ENCODE data around the gene SSBP3.
"Not testable (repeated sequence)": the region's sequence is repeated elsewhere in the genome, so short reads cannot be mapped to it uniquely, and the experiment has no call there.

Gene SSBP3

DNA sequence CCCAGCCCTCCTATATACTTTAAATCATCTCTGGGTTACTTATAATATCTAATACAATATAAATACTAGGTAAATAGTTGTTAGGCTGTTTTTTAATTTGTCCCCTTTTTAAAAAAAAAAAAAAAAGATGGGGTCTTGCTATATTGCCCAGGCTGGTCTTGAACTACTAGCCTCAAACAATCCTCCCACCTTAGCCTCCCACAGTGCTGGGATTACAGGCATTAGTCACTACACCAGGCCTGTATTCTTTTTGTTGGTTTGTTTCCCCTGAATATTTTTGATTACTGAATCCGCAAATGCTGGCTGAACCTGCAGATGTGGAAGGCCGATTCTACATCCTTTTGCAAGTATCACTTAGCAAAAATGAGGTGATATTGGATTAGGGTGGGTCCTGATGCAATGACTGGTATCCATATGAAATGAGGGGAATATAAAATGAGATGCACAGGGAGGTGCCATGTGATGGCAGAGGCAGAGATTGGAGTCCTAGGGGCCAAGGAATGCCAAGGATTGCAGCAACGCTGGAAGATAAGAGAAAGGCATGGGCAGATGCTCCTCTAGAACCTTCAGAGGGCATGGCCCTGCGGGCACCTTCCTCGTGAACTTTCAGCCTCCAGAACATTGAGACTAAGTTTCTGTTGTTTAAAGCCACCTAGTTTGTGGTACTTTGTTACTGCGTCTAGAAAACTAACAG is 58.8 kb downstream of the SSBP3 start:
- no peak for FAIRE-seq

DNA sequence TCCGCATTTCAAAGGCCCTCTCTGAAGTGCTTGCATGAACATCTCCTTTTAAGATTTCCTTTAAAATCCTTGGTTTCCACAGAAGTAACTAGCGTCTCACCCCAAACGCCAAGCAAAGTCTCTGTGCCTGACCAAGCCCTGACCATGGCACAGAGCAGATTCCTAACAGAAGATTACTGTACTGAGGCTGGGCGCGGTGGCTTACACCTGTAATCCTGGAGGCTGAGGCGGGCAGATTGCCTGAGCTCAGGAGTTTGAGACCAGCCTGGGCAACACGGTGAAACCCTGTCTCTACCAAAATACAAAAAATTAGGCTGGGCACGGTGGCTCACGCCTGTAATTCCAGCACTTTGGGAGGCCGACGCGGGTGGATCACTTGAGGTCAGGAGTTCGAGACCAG is 60.6 kb downstream of the SSBP3 start:
- FAIRE-seq, result not testable (repeated sequence)

DNA sequence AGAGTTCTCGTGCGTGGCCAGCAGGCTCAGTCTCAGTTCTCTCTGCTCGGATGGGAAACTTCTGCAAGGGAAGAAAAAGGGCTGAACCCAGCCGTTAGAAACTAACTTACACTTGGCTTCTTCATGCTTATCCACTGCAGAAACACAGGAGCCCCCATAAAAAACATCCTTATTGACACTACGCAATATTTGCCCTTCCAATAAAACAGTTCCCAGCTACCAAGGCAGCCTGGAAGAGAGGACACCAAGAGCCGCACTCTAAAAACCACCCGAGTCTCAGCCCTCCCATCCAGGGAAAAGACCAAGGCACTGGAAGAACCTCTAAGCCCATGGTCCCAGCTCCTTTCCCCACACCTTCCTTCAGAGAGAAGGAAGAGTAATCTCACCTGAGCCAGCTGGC is 61.1 kb downstream of the SSBP3 start:
- FAIRE-seq, result no peak

DNA sequence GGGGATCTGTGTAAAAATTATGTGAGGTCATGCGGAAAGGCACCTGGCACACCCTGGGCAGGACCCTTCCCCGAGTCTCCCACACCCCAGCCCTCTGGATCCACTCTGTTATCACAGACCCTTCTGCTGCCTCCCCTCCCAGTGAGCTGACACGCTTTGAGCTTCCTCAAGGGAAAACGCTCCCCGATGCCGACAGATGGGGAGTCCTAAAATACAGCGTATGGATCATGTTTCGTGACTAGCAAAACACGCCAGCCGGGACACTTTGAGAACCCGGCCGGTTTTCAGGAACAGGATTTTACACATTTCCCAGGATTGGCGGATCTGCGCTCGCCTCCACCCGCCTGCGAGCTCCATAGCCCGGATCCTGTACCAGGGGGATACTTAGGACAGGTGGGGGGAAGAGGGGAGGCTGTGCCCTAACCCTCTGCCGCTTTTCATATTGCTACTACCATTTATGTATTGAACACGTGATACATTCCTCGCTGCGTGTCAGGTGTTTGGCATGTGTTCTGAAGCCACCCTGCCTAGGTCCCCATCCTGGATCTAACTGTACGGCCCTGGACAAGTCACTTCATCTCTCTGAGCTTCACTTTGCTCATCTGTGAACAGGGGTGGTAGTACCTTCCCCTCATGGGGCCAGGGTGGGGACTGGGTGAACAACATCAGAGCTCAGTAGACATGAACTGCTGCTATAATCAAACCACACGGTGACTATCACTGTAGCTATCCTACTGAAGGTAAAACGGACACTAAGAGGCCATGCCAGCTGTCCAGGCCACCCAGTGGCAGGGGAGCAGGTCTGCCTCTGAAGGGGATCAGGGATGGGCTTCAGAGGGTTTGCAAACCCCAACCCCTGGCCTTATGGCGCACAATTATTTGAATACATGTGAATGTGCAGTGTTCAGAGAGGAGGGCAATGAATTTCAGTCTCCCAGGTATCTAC is 63.2 kb downstream of the SSBP3 start:
- no peak for FAIRE-seq

DNA sequence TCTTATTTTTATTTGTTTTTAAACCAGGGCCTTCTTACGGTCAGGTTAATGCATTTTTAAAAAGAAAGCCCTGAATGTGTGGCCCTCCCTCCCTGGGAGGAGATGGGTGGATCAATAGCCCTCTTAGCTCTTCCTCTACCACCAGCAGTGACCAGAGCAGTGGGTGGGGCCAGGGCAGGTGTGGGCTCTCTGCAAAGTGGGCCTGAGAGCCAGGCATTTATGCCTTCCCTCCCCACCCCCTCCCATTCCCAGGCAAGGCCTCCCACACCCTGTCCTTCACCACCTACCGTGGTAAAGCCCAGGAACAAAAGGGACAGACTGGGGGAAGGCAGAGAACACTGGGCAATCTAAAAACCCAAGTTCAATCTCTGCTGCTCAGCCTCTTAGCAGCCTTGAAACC is 63.9 kb downstream of the SSBP3 start:
- no peak for FAIRE-seq

DNA sequence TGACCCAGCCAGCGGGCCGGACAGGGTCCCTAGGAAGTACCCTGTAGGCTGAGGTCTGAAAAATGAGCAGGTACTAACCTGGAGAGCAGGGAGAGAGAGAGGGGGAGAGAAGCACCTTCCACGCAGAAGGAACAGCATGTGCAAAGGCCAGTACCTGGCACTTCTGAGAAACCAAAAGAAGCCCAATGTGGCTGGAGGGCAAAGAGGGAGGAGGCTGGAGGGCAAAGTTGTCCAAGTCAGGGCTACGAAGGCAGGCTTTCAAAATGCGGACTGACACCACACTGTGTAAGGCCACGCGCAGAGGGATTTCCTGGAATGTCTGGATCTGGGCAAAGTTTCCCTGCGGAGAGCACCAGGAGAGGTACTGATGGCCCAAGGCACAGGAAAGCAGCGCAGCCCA is 64.4 kb downstream of the SSBP3 start:
- no peak for FAIRE-seq

DNA sequence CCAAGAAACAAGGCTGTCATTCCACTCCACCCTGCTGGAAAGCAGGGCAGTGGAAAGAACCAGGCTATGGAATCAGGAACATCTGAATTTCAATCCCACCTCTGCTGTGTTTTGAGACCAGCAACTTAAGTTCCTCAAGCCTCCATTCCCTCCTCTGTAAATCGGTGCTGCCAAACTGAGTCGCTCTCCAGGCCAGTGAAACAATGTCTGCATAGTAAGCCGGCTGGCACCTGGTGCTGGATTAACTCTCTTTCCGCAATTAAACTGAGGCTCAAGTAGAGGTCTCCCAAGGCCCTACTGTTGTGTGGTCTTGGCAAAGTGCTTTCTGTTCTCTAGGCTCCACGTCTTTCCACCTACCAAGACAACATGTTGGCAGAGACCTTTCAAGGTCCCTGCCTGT is 65.3 kb downstream of the SSBP3 start:
- no peak for FAIRE-seq

DNA sequence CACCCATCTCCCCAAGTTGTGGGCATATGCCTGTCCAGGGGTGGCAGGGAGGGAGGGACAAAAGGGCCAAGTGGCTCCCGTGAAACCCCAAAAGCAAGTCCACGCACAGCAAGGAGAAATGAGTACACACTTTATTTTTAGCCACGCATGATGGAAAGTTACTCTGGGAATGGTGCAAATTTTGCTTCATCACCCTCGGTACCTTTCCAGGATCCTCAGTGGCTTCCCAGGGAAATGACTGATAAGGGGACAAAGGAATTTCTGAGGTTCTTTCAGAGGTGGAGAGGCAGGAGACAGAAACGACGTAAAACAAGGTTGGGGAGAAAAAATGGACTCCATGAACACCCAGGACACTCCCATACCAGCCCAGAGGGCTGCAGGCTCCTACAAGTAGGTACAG is 65.8 kb downstream of the SSBP3 start:
- no peak for FAIRE-seq

DNA sequence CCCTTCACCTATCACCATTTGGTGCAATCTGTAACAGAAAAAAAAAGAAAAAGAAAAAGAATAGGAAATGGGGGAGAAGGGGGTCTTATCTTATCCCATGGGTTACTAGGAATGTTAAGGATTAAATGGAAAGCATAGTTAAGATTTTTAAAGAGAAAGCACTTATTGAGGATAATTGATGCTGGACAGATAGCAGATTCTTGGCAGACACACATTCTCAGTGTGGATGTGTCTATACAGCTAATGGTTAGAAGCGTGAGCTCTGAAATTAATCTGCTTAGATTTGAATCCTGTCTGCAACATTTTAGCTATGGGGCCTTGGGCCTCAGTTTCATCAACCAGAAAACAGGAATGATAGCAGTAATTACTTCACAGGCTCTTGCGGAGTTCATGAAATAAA is 67.1 kb downstream of the SSBP3 start:
- FAIRE-seq, result no peak

DNA sequence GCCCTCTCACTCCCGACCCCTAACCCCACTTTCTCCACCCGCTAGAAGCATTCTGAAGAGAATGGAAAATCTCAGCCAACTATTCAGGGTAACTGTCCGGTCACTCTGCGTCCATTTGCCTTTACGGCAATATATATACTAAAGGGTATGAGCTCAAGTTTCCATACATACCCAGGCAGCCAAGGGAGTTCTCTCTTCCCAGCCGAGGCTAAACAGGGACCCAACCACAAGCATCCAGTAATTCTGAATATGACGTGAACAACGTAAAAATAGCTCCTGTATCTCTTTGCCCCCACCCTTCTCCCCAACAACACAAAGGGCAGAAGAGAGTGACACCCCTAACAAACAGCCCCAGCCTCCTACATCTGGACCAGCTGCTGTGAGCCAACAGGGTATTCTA is 67.7 kb downstream of the SSBP3 start:
- no peak for FAIRE-seq

DNA sequence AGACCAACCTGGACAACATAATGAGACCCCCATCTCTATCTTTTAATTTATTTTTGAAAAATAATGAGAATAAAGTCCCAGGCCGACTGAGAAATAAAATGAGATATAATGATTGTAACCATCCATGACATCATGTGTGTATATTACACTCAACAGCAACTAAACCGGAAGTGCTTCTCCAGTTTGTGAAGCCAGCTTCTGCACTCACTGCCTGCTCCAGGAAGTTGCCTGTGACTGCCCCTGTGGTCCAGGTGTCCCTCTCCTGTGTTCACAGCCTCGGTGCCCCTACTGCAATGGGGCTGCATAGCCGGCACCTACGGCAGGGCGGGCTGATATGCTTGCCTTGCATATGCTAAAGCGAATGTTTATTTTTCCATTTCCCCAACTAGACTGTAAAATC is 68.3 kb downstream of the SSBP3 start:
- FAIRE-seq, result no peak

DNA sequence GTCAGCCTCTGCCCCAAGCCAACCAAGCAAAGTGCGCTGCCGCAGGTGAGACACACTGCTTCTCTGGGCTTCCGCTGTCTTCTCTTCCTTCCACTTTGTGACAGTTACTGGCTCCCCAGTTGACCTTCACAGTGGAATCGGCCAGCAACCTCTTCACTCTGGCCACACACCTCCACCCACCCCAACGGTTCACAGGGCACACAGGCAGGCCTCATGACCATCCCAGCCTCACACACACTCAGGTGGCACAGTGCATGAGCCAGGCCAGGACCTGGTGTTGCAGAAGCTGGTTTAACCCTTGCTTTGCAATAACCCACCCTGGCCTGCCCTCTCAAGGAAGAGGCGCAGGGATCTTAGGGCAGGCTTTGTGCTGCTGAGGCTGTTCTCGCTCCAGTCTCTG is 69.2 kb downstream of the SSBP3 start:
- FAIRE-seq, result no peak

DNA sequence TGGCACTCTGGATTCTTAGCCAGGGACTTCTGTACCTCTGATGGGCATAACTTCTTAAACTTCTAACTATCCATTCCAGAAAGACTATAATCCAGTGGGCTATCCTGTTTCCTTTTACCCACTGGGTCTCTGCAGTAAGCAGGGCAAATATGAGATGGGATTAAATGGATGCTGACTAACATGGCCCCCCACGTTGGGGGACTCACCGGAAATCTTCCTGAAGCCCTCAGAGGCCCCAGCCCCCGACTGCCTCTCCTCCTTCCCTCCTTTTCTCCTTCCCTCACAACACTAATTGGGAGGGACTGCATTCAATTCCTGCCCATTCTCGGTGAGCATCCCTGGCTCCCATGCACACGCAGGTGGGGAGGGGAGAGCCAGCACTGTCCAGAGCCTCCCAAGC is 70.1 kb downstream of the SSBP3 start:
- no peak for FAIRE-seq

DNA sequence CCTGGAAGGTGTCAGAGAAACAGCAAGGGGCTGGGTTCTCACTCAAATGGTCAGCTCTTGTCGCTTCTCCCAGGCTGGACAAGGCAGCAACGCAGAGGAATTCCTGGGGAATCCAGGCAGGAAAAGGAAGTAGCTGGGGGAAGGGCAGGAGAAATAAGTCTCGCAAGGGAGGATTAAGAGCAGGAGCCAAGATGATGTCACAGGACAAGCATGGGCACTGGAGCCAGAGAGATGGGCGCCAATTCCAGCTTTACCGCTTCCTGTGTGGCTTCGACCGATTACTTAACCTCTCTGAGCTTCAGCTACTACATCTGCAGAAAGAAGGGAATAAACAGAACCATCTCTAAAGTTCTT is 70.5 kb downstream of the SSBP3 start:
- no peak for FAIRE-seq

DNA sequence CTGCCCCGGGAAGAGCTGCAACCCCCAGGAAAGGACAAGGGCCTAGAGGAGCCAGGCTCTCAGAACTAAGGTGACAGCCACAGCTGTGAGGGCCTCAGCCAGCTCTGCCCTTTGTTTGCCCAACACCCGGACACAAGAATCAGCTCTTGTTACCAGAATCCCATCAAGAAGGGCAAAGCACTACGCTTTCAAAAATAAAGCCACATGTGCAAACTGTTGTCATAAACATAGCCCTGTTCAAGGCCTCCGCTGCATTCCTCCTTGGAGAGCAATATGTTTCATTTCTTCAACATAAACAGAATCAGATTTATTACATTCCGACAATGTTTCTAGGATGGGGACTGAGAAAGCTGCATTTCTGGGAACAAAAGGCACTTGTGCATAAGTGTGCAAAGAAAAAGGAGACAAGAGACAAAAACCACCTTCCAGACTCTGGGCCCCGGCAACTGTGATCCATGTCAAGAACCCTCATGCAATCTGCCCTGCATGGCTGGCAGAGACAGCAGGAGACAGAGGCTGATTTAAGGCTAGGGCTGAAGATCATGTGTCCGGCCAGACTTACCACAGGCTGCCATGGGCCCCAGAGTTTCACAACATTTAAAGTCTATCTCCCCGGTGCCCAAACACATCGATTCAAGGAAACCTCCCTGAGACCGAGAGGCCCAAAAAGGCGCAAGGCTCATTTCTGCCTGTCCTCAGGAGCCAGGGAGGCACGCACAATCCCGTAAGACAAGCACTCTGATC is 71.0 kb downstream of the SSBP3 start:
- FAIRE-seq, result no peak

DNA sequence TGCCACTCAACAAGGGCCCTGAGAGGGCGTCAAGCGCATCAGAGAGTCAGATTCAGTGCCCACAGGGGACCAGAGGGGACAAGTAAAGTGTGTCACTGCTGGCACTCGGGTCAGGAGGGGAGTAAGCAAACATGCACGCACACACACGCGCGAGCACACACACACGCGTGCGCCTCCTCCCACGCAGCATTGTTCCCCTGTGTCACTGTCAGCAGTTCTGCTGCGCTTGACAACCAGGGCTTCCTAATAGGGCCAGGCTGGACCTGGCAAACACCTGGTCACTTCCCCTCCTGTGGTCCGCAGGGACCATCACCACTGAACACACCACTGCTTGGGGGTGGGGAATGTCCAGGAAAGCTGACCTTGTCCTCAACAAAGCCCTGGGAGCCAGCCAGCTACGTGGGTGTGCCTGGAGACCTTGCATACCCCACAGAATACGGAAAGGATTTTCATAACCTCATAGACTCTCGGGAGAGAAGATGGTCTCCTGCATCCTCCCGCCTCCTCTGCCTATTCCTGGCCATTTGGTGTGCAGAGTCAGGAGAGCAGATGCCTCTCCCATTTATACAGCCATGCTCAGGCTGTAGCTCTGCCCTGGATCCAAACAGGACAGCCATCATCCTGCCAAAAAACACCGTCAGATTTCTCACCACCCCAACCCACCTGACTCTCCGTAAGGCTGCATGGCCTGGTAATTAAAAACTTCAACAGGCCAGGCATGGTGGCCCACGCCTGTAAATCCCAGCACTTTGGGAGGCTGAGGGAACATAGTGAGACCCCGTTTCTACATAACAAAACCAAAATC is 73.2 kb downstream of the SSBP3 start:
- FAIRE-seq, result no peak

DNA sequence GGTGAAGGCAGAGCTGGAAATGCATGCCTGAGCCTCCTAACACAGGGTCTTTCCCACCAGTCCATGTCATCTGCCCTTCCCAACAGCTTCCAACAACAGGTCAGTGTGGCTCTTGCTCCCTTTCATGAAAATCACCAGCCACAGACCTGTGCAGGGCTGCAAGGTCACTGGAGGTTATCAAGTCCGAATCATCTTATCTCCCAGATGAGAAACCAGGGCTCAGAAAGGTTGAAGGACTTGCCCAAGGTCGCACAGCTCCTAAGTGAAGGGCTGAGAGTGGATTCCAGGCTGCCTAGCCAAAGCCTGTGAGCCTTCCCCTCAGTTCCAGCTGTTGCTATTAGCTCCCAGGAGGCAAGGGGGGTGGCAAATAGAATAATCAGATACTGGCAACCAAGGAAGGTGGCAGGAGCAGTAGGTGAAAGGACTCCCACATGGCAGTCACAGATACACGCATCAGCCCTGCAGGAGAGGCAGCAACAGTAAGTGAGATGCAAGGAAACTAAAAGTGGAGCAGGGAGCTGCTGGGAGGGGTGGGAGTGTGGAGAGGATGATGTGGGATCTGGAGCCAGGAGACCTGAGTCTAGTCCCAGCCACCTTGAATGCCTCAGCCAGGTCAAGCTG is 74.2 kb downstream of the SSBP3 start:
- FAIRE-seq, result no peak

DNA sequence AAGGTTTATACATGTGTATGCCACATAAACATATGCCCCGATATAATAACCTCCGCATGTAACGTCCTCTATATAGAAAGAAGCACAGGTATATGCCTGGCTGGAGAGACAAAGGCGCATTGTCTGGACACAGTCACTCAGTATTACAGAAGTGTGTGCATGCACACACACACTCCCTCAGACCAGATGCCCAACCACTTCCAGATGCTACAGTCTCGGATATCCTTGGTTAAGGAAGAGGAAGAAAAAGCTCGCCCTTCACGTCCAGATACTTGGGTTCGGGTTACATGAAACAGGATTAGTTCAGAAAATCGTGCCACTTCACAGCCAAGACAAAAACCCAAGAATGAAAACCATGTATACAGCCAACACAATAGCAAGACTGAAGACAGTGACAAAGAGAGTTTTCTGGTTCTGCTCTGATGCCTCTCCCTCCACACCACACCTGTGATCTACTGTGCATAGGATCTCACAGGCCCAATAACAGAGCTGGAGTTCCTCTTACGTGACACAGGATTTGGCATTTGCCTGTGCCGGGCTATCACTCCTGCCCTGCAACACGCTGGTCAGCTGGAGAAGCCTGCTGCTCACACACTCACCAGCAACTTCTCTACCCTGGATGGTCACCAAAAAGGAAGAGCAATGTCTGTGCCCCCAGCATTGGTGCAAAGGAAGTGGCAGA is 75.0 kb downstream of the SSBP3 start:
- no peak for FAIRE-seq

DNA sequence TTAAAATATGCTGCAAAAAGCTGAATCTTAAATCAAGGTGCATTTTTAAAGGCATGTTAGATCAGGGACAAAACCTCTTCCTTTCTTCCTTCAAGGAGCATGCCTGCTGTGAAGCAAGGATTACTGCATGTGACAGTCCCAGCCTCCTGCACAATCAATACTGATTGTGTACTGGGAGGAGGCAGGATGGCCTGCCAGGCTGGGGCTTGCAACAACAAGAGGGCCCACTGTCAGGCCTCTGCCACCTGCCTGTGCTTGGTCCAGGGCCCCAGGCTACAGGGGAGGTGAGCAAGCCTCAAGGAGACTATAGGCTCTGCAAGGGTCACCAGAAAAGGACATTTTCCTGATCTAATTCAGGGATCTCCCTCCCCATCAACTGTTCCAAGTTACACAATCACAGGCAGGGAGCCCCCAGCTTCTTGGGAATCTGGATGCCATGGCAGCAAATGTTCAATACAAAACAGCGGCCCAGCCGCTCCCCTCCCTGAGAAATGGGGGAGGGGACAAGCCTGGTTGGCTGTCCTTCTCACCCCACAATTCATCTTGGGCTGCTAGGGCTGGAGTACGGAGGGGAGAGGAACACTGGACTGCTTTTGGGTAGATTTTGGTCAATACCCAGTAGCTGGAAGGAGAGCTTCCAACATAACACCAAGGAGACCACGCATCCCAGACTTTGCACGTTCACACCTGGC is 76.7 kb downstream of the SSBP3 start:
- no peak for FAIRE-seq

DNA sequence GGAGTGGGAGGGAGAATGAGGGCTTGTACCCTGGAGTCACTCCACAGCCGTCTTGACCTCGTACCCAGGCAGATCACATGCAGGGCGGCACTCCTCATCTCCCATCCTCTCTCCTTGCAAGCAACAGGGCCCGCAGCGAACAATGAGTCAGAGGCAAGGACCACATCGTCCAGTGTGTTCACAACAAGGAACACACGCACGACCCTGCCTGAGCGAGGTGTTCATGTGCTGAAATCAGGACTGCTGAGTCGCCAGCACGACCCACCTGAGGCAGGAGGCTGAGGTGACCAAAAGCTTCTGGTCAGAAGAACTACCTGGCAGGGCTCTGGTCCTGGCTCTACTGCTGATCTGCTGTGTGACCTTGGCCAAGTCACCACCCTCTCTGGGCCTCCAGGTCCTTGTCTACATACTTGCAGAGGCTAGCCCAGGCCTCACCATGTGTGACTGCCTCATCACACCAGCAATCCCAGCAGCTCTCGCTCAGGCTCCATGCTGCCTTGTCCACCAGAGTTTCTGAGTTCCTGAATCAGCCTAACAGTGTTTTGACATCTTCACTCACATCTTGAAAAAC is 78.0 kb downstream of the SSBP3 start:
- no peak for FAIRE-seq
